Omental fat pad (tissue), 4 donors: ENCODE data around the gene GABRE. TPM values are rescaled to one million over a fixed set of nuclear protein-coding genes. Genes with fewer than 3 reads are reported as not detected.

Experiments used
- ATAC-seq: fragments of 150-250 bp; one replicate; pipeline ENCODE4 v1.9.1; 2016; ENCODE audit warnings: mild to moderate bottlenecking, moderate library complexity; ENCODE audit not compliant: low FRiP score
- DNase-seq: peaks from one replicate; pipeline ENCODE4 v3.0.0-alpha.2; 2019; ENCODE audit warnings: low spot score
- total RNA-seq, 4 donors: library from RNA; depleted of rRNA; stranded (reverse); fragments of >200 nt; gene quantifications; one replicate each; pipeline ENCODE4 v1.1.0, GENCODE V29; 2016
- TF ChIP-seq, protein P1 (sequence below), 3 donors: fragments of 450-650 bp; IDR thresholded peaks; one replicate each; pipeline ENCODE4 v1.5.1; 2016 to 2017; ENCODE audit warnings: antibody characterized with exemption in 3 of 3, mild to moderate bottlenecking in 3 of 3, moderate library complexity in 2 of 3

Gene GABRE
- 100 to 1,000 TPM in 3 of 4 donors, 10 to 100 TPM in 1; 93.3 to 306 (median 153) TPM for total RNA-seq

DNA sequence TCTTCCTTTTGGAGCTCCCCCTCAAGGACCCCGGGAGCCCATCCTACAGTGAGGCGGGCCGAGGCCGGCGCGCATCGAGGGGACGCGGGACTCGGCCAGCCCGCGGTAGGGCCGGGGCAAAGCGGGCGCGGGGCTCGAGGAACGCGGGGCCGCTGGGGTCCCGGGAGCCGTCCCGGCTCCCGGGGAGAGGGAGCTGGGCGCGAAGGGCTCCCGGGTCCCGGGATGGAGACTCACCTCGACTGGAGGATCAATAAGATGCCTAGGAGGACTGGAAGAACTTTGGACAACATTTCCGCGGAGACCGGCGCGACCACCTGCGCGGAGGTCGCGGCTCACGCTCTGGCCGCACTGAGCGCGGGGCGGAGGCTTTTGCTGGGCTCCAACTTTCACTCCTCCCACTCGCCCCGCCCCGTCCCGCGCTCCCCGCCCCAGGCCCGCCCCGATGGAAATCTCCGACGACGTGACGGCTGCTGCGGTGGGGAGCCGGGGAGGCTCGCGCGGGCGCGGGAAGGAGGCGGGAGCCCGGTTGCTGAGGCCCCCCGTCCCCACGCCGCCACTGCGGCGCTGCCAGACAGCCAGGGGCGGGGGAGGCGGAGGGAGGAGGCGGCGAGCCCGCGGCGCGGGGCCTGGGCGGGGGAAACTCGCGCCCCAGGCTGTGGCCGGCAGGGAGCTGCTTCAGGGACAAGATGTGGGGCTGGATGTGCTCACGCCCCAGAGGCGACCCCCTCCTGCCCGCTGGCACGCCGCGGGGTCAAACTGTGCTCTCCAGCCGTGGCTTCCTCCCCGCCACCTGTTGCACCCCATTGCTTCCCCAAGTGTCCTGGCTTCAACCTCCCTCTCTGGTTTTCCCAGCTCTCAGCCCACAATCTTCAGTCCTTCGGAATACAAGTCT lies at the start of gene GABRE:
Gene GABRE, minus strand, starts transcription at position 341 of the 892 bp plus-strand sequence. Its CDS starts 51 bp downstream, at position 290.
- TF ChIP-seq, protein P1, sequence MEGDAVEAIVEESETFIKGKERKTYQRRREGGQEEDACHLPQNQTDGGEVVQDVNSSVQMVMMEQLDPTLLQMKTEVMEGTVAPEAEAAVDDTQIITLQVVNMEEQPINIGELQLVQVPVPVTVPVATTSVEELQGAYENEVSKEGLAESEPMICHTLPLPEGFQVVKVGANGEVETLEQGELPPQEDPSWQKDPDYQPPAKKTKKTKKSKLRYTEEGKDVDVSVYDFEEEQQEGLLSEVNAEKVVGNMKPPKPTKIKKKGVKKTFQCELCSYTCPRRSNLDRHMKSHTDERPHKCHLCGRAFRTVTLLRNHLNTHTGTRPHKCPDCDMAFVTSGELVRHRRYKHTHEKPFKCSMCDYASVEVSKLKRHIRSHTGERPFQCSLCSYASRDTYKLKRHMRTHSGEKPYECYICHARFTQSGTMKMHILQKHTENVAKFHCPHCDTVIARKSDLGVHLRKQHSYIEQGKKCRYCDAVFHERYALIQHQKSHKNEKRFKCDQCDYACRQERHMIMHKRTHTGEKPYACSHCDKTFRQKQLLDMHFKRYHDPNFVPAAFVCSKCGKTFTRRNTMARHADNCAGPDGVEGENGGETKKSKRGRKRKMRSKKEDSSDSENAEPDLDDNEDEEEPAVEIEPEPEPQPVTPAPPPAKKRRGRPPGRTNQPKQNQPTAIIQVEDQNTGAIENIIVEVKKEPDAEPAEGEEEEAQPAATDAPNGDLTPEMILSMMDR (IDR thresholded peaks at IDR 0.05): no peak
- DNase-seq (no peak), ATAC-seq (peak; percentile 62)

DNA sequence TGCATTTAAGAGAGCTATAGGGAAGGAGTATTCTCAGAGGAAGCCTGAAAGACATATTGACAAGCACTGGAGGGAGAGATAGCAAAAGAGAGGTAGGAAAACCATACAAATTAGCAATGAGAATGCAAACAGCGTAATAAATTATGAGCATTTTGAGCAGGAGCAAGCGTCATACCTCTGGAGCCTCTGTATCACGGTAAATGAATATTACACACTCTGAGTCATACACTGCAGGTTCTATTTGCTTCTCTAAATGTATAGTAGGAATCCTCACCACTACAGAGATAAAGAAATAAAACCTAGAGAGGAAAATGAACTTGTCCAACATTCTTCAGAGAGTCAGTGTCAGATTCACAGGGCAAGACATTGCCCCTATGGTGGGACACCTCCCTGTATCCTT lies 46.4 kb upstream of the GABRE start:
- TF ChIP-seq, protein P1 (IDR thresholded peaks at IDR 0.05): no peak
- no peak for DNase-seq
- no peak for ATAC-seq

DNA sequence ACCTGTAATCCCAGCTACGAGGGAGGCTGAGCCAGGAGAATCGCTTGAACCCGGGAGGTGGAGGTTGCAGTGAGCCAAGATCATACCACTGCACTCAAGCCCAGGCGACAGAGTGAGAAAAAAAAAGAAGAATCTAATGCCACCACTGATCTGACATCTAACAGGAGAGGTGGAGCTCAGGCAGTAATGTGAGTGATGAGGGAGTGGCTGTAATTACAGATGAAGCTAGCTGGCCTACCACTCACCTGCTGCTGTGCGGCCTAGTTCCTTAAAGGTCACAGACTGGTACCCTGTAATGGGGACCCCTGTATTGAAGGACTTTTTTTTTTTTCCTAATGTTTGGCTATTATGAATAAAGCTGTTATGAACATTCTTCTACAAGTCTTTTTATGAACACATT lies 25.3 kb upstream of the GABRE start:
- TF ChIP-seq, protein P1 (IDR thresholded peaks at IDR 0.05): no peak
- DNase-seq (no peak), ATAC-seq (no peak)

DNA sequence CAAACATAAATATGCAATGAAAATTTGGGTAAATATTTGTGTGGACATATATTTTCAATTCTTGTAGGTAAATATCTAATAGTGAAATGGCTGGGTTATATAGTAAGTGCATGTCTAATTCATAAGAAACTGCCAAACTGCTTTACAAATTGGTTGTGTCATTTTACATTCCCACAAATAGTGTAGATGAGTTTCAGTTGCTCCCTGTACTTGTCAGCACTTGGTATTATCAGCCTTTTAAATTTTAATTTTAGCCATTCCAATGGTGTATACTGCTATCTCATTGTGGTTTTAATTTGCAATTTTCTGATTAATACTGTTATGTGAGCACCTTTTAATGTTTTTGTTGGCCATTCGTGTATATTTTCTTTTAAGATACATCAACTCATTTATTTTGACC lies 23.1 kb upstream of the GABRE start:
- no peak for DNase-seq
- no peak for ATAC-seq
- TF ChIP-seq, protein P1 (IDR thresholded peaks at IDR 0.05): no peak

DNA sequence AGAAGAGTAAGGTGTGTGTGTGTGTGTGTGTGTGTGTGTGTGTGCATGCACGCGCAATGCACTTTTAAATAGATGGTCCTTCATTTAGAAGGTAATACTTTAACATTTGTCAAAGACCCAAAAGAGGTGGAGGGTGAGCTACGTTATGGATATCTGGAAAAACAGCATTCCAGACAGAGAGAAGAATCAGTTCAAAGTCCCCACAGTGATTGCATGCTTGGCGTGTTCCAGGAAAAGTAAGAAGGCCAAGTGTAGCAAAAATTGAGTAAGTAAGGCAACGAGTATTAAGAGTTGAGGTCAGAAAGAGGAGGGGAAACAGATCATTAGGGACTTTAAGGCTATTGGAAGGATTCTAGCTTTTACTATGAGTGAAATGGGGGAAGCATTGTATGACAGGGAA lies 21.9 kb upstream of the GABRE start:
- TF ChIP-seq, protein P1 (IDR thresholded peaks at IDR 0.05): no peak
- no peak for DNase-seq
- no peak for ATAC-seq

DNA sequence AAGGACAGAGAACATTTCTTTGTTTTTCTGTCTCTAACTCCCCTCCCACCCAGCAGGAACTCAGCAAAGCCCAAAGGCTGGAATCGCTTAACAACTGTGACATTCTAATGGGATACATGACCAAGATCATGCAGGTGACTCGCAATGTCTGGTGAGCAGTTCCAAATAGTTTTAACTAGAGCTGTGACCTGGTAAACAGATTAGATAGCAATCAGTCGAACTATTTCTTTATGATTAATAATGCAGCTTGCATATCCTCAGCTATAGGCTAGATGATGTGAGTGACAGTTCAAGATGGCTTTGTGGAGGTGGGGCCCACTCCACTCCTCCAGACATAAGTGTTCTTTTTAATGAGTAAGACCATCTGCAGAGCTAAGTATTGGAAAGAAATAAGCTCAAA lies 20.0 kb upstream of the GABRE start:
- TF ChIP-seq, protein P1 (IDR thresholded peaks at IDR 0.05): no peak
- no peak for DNase-seq
- no peak for ATAC-seq
